DND-41 (cell line): ENCODE results near the gene KIF20B.

Experiments used
- ATAC-seq: fragments of 200-7000 bp; cut with Tn5 transposase; 3 replicates; pipeline ENCODE4 v1.9.1; 2021; ENCODE audit warnings: low read depth; ENCODE audit not compliant: insufficient read depth
- DNase-seq: peaks from one replicate; pipeline ENCODE4 v3.0.0-alpha.2; 2020
- H2AFZ ChIP-seq: 2 replicates; pipeline ENCODE4 v1.6.0; 2012; ENCODE audit warnings: low read depth, low read length
- H3K27ac ChIP-seq: 2 replicates; pipeline ENCODE4 v1.5.1; 2012; ENCODE audit warnings: low read length, inconsistent platforms
- H3K27me3 ChIP-seq: fragments of 200-600 bp; sonication (generic); 2 replicates; pipeline ENCODE4 v1.6.0; 2012; ENCODE audit warnings: low read length, mild to moderate bottlenecking, inconsistent platforms; ENCODE audit not compliant: insufficient read depth, poor library complexity
- H3K36me3 ChIP-seq: 2 replicates; pipeline ENCODE4 v1.5.1; 2012; ENCODE audit warnings: low read length, inconsistent platforms; ENCODE audit not compliant: insufficient read depth
- H3K4me1 ChIP-seq: 2 replicates; pipeline ENCODE4 v1.5.1; 2012; ENCODE audit warnings: mild to moderate bottlenecking, low read length; ENCODE audit not compliant: insufficient read depth
- H3K4me2 ChIP-seq: 2 replicates; pipeline ENCODE4 v1.6.0; 2012; ENCODE audit warnings: mild to moderate bottlenecking, moderate library complexity, low read length, inconsistent platforms; ENCODE audit not compliant: insufficient read depth
- H3K4me3 ChIP-seq, 2 experiments: fragments of 200-600 bp in 1 of 2; shearing (Covaris generic) in 1 of 2; 2 replicates each; pipeline ENCODE4 v1.5.1; 2012 to 2016; ENCODE audit warnings: inconsistent platforms in 2 of 2, low read length in 2 of 2, mild to moderate bottlenecking in 2 of 2, low read depth in 1 of 2, moderate library complexity in 1 of 2
- H3K79me2 ChIP-seq: 2 replicates; pipeline ENCODE4 v1.6.0; 2012; ENCODE audit warnings: low read length, inconsistent platforms; ENCODE audit not compliant: insufficient read depth
- H3K9ac ChIP-seq: 2 replicates; pipeline ENCODE4 v1.6.0; 2012; ENCODE audit warnings: low read depth, mild to moderate bottlenecking, inconsistent platforms, low read length, moderate library complexity
- H3K9me3 ChIP-seq: 2 replicates; pipeline ENCODE4 v1.5.1; 2012; ENCODE audit warnings: low read length, moderate library complexity, mild to moderate bottlenecking, inconsistent platforms; ENCODE audit not compliant: insufficient read depth, severe bottlenecking
- H4K20me1 ChIP-seq: 2 replicates; pipeline ENCODE4 v1.6.0; 2012; ENCODE audit warnings: low read length; ENCODE audit not compliant: insufficient read depth
- CTCF ChIP-seq: IDR thresholded peaks from 2 replicates; pipeline ENCODE4 v1.5.1; 2012; ENCODE audit warnings: borderline replicate concordance, low read length, moderate library complexity, mild to moderate bottlenecking; ENCODE audit not compliant: poor library complexity, severe bottlenecking; ENCODE audit errors: extremely low read depth
- EZH2 ChIP-seq: IDR thresholded peaks from 3 replicates; pipeline ENCODE4 v1.6.1; 2012; ENCODE audit warnings: borderline replicate concordance, low read depth, mild to moderate bottlenecking, moderate library complexity, low read length, inconsistent platforms; ENCODE audit not compliant: severe bottlenecking

The KIF20B gene

GRCh38 chr10:89771684-89772083 lies 70.3 kb downstream of the KIF20B start:
- no peak overlapping the region for H3K27ac ChIP-seq
- DNase-seq (no peak), ATAC-seq (no peak)
- no peak overlapping the region for H3K4me2 ChIP-seq
- no peak overlapping the region for H2AFZ ChIP-seq
- H3K9me3 ChIP-seq: no peaks in the 10 kb centered on the region
- H3K4me1 ChIP-seq: no peaks in the 10 kb centered on the region
- H3K79me2 ChIP-seq: no peaks in the 10 kb centered on the region
- TF ChIP-seq CTCF: no peak
- TF ChIP-seq EZH2: no peak
- H4K20me1 ChIP-seq: no peaks in the 10 kb centered on the region
- H3K9ac ChIP-seq: no peak overlapping the region
- peaks cover 88% of the 10 kb centered on the region for H3K36me3 ChIP-seq
- no peak overlapping the region for H3K4me3 ChIP-seq
- H3K27me3 ChIP-seq: no peaks in the 10 kb centered on the region

GRCh38 chr10:89773081-89773480 lies 71.7 kb downstream of the KIF20B start:
- no peak for ATAC-seq
- peaks cover 87% of the 10 kb centered on the region for H3K36me3 ChIP-seq

GRCh38 chr10:89776665-89777064 lies 75.3 kb downstream of the KIF20B start:
- Histone ChIP-seq H3K4me2 (no peak overlapping the region), H4K20me1 (no peaks in the 10 kb centered on the region), H2AFZ (no peak overlapping the region), H3K4me1 (no peaks in the 10 kb centered on the region), H3K27ac (no peak overlapping the region), H3K27me3 (no peaks in the 10 kb centered on the region), H3K4me3 (no peak overlapping the region), H3K79me2 (no peaks in the 10 kb centered on the region), H3K36me3 (peaks cover 75% of the 10 kb centered on the region; the same call in 1 of the 2 replicates), H3K9me3 (no peaks in the 10 kb centered on the region), H3K9ac (no peak overlapping the region)
- DNase-seq (no peak), ATAC-seq (no peak)
- no peak for TF ChIP-seq CTCF
- no peak for TF ChIP-seq EZH2

More at GRCh38 chr10:89773081-89773480, 71.7 kb downstream of the KIF20B start:
- no peak overlapping the region for H2AFZ ChIP-seq
- H3K4me2 ChIP-seq: no peak overlapping the region
- no peaks in the 10 kb centered on the region for H3K27me3 ChIP-seq
- TF ChIP-seq CTCF: no peak
- no peak for TF ChIP-seq EZH2
- no peaks in the 10 kb centered on the region for H4K20me1 ChIP-seq
- no peaks in the 10 kb centered on the region for H3K4me1 ChIP-seq
- no peaks in the 10 kb centered on the region for H3K79me2 ChIP-seq
- H3K9ac ChIP-seq: no peak overlapping the region
- no peaks in the 10 kb centered on the region for H3K9me3 ChIP-seq
- no peak for DNase-seq
- H3K27ac ChIP-seq: no peak overlapping the region
- no peak overlapping the region for H3K4me3 ChIP-seq

DNA sequence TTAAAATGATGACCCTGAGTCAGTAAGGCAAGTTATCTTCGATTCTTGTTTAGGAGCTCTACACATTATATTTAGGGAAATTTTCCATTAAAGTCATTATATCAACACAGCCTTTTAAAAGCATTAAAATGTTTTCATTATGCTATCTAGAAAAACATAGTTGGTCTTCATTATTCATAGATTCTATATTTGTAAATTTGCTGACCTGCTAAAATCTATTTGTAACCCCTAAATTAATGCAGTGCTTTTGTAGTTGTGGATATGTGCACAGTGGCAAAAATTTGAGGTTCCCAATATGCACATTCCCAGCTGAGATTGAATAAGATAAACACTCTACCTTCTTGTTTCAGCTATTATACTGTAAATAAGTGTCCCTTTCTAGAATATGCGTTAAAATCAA lies 81.1 kb downstream of the KIF20B start:
- no peak for DNase-seq
- no peaks in the 10 kb centered on the region for H3K9me3 ChIP-seq
- H3K36me3 ChIP-seq: peaks cover 21% of the 10 kb centered on the region; the same call in 1 of the 2 replicates
- H3K27me3 ChIP-seq: no peaks in the 10 kb centered on the region
- no peak for ATAC-seq
- H3K4me3 ChIP-seq: no peak overlapping the region
- H3K27ac ChIP-seq: no peak overlapping the region
- no peaks in the 10 kb centered on the region for H3K4me1 ChIP-seq
- no peaks in the 10 kb centered on the region for H3K79me2 ChIP-seq
- TF ChIP-seq CTCF: no peak
- TF ChIP-seq EZH2: no peak
- H4K20me1 ChIP-seq: no peaks in the 10 kb centered on the region
- H3K4me2 ChIP-seq: no peak overlapping the region
- no peak overlapping the region for H3K9ac ChIP-seq
- H2AFZ ChIP-seq: no peak overlapping the region
